Fibroblast of peridontal ligament (primary cell): Measurements from ENCODE around the gene SPANXN1.
"Not testable (repeated sequence)": the region's sequence is repeated elsewhere in the genome, so short reads cannot be mapped to it uniquely, and the experiment has no call there.

ENCODE experiments used
- DNase-seq: peaks from one replicate; pipeline ENCODE4 v3.0.0-alpha.2; 2010; ENCODE audit errors: extremely low read depth

SPANXN1 gene, protein sequence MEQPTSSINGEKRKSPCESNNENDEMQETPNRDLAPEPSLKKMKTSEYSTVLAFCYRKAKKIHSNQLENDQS

DNA sequence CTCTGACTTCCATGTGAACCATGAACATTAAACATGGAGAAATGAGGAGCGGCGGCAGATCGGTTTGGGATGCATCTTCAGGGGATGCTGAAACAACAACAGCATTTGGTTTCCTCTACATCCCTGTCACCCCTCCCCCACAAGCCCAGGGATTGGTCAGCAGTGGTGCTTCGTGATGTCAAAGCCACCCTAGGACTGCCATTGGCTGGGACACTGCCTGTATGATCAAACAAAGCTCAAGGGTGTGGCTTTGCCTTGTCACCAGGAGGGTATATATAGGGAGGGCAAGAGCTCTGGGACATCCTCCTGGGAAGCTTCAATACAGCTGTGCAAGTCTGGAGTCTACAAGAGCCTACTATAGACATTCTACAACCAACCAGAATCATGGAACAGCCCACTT is at the start of gene SPANXN1:
Gene SPANXN1 (plus strand): TSS at position 301 of the 400 bp plus-strand sequence. CDS start 84 bp downstream, at position 385.
- DNase-seq: not testable (repeated sequence)

- no peak for DNase-seq
These were observed 48.2 kb upstream of the SPANXN1 start for GRCh38 chrX:145199078-145199477.

DNA sequence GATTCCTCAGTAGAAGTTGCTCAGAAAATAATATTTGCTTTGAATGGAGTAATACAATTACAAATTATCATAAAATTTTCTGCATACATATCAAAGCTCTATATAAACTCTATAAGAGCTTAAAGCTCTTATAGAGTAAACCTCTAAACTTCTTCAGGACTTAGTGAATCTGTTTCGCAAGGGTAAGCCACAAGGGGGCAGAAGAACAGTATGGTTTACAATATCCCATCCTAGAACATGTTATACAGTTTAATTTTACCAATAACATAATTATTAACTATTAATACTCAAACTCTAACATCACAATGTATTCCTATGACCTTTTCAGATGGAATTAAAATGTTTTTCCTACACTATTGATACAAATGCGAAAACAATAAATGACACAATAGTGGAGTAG is 33.8 kb upstream of the SPANXN1 start:
- no peak for DNase-seq

DNA sequence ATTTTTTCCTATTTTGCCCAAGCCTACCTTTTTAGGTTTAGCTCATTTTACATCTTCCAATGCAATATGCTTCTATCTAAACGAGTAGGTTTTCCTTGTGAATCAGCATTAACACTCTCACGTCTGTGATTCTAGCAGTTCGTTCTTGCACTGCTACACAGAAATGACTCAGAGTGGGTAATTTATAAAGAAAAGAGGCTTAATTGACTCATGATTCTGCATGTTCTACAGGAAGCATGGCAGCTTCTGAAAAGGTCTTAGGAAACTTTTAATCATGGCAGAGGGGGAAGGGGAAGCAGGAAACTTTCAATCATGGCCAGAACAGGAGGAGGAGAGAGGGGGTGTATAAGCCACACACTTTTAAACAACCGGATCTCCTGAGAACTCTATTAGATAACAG is 44.9 kb downstream of the SPANXN1 start:
- DNase-seq: no peak
